Limb (tissue), 2 donors: ENCODE measurements around the gene PDE11A.

Experiments used
- DNase-seq, 2 donors: peaks; one replicate each; pipeline ENCODE4 v3.0.0-alpha.2; 2016; ENCODE audit errors: extremely low spot score in 2 of 2

Gene PDE11A

DNA sequence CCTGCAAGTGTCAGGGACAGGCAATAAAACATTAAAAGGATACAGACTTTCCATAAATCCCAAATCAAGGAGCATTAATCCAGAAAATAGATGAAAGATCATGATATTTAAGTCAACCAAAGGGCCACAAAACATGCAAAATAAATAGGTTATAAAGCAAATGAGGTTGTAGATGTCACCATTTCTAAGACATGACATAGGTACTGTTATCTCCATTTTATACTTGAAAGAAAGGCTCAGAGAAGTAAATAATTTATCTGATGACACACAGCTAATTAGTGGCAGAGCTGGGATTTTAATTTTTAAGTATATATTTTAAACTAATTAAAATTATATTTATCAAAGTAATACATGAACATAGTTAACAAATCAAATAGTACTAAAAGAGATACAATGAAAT is 378.2 kb downstream of the PDE11A start:
- no peak for DNase-seq

DNA sequence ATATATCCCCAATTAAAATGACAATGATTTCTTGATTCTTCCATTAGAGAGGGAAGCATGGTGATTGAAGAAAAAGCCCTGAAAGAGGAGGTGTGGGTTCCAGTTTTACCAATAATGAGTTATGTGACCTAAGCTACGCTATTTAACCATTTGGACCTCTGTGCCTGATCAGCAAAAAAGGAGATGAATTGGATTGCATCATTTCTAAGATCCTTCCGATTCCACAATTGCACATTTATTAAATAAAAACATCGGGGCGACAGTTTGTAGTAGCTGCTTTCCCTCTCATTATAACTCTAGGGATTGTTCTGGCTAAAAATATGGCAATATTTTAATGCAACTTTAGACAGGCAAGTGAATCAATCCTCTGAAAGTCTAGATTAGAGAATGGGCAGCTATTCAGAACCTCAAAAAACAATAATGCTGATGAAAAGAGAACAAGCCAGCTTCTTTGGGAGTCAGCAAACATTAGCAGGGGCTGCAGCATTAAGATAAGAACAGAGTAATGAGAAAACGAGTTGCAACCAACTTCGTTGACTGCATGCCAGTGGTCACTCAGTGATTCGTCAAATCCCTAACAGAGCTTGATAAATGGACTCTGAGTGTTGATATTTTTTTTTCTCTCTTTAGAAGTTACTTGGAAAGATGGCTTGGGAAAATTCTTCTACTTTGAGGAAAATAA is 378.8 kb downstream of the PDE11A start:
- DNase-seq = no peak

DNA sequence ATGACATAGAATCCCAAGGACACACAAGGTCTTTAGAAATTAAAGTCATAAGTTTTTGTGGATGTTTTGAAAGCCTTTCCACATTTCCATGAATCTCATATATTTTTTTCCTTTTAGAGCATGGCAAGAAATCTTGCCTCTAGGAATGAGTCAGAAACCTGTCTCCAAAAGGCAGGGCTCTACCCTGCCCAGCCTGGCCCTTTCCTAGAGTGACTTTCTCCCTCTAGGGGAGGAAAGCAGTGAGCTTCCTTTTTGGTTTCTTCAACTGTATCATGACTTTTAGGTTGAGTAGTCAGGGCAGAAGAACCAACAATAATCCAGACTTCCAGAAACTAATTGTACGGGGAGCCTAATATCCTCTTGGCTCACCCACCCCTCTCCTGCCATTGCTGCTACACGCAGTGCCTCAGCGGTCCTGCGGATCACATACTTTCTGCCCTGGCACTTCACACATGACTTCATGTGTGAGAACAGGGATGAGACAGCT is 379.8 kb downstream of the PDE11A start:
- no peak for DNase-seq

DNA sequence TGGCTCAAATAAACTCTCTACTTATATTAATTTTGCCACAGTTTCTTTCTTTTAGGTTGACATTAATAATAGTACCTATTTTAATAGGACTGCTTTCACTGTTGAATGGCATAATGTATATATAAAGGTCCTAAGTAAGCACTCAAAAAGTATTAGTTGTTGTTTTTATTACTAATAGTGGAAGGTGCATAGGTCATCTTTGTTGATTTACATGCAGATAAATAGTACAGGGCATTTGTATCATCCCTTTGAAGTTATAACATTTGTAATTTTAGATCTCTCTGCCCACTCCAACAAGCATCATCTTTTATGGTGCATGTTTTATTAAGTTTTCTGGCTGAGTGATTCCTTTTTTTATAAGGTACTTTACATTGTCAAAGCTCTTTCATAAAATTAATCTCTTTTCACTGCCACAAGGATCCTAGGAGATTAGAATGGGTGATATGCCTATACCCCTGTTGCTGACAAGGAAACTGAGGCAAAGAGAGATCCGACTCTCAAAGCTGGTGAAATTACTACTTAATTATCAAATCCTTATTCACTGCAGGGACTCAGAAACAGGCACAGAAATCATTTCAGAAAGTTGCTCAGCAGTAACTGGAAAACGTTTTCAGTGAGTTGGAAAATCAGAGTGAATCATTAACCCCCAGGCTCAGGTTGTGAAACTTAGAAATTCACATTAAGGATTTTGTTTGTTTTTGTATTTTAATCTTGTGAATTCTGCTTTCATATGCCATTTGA is 380.4 kb downstream of the PDE11A start:
- no peak for DNase-seq

DNA sequence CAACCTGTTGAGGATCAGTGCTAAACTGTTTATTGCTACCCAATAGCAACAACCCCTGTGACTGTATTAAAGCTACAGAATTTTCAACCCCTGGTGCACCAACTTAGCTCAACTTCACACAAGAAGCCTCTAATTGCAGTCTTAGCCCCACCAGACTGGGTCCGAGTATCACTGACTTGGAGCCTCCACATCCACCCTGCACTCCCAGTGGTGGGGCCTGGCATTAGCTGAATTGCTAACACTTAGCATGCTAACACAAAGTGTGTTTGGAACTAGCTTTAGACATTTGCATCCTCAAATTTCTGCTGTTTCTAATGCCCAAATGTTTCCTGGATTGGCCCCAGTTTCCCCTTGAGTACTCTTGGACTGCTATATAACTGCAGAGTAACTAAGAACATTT is 381.4 kb downstream of the PDE11A start:
- no peak for DNase-seq

DNA sequence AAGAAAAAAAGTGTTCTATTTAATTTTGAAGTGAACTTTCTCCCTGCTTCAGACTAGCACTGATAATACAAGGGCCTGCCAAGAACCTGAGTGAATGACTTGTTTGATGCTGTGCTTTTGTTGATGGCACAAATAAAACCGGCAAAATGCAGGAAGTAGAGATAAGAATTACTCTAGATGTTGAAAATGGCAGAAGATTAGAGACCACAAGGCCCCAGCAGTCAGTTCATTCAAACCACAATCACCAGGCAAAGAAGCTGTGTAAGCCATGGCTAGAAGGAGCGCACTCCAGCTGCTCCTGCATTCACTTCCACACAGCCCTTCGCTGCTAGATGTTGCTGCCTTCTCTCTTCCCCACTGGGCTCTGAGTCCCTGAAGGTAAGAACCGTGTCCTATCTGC is 383.0 kb downstream of the PDE11A start:
- no peak for DNase-seq

DNA sequence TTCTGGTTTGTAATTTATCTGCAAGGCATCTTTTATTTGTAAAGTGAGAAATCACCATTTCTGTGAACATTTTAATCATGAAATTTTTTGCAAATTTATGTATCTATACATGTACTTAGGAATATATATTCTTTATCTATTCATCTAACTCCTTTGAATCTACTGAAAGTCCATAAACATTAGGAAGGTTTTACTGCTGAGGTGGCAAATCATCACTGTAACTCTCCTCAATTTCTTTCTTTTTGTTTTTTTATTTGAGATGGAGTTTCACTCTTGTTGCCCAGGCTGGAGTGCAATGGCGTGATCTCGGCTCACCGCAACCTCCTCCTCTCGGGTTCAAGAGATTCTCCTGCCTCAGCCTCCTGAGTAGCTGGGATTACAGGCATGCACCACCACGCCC is 383.7 kb downstream of the PDE11A start:
- no peak for DNase-seq

DNA sequence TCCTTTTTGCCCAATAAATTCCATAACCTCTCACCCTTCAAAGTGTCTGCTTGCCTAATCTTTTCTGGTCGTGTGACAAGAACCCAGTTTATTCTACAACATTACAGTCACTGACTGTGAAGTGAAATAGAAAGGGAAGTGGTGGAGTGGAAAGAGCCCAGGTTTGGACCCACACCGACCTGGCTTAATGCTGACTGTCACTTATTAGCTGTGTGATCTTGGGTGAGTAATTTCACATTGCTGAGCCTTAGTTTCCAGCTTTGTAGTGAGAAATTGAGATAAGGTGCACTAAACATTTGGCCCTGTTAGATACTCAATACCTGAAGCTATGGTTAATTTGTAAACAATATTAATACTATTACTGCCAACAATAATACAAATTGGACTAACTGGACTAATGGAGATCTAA is 388.9 kb downstream of the PDE11A start:
- DNase-seq = no peak

DNA sequence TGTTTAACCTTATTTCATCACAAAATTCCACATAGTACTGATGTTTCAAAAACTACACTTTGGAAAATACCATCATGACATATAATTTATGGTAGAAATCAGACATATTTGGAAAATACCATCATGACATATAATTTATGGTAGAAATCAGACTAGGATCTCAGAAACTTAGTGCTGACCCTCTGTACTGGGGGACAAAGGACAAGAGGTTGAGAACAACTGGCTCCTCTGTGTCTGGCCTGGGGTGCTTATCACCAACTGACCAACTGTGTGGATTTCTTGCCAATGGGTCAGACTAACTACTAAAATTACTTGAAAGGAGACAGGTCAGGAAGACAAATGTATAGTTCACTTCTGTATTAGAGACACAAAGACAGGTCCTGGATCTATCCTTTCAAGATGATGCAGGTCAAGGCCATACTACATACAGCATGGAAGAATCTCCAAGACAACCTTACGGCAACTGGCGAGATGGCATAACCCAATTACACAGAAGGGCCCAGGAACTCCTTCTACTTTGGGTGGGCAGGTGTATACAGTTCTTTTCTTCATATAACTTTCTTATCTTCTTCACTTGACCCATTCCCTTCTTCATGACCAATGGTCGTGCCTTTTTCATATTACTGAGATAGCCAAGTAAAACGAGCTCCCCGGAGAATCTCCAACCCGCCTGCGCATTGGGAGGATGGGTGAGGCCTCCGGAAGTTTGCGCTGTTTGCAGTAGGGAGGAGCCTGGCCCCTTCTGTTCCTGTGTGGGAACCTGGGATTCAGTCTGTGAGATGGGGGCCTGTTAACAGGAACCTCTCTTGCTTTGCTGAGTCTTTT is 389.5 kb downstream of the PDE11A start:
- no peak for DNase-seq

DNA sequence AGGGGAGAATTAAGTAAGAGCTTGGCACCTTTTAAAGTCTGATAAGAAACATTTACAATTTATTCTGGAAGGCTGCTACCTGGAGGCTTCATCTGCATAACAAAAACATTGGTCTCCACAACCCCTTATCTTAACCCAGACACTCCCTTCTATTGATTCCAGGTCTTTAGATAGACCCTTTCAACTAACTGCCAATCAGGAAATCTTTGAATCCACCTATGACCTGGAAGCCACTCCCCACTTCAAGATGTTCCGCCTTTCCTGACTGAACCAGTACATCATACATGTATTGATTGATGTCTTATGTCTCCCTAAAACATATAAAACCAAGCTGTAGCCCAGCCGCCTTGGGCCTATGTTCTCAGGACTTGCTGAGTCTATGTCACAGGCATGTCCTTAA is 390.6 kb downstream of the PDE11A start:
- DNase-seq = no peak

DNA sequence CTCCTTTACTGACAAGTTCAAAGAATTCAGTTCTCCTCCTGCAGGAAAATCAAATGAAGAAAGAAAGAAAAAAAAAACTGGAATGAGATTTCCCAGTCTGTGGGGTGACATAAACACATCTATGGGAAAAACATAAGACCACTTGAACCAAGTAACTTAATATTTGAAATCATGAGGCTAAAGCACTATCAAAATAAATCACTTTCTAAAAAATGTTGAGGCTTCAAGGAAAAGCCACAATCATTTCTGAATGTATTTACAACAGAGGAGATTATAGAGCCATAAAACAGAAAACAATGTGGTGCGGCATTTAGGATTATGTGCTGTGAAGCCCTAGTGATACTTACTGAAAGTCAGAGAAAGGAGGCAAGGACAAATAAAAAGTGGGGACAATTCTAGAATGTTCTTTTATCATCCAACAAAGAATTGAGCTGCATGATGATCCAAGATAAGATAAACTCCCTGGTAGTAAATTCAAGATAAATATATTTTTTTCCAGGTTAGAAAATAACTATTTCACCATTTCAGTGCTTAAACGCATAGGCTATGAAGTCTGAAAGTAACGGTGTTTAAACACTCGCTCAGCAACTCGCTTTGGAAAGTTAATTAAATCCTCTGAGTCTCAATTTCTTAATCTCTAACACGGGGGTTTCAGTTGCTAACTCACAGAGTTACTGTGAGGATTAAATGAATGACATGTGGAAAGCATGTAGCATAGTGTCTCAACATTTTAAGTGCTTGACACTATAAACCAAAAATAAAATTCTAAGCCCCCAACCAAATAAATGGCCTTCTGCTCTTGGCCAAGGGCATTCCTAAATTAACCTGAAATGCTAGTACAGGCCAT is 391.5 kb downstream of the PDE11A start:
- no peak for DNase-seq

DNA sequence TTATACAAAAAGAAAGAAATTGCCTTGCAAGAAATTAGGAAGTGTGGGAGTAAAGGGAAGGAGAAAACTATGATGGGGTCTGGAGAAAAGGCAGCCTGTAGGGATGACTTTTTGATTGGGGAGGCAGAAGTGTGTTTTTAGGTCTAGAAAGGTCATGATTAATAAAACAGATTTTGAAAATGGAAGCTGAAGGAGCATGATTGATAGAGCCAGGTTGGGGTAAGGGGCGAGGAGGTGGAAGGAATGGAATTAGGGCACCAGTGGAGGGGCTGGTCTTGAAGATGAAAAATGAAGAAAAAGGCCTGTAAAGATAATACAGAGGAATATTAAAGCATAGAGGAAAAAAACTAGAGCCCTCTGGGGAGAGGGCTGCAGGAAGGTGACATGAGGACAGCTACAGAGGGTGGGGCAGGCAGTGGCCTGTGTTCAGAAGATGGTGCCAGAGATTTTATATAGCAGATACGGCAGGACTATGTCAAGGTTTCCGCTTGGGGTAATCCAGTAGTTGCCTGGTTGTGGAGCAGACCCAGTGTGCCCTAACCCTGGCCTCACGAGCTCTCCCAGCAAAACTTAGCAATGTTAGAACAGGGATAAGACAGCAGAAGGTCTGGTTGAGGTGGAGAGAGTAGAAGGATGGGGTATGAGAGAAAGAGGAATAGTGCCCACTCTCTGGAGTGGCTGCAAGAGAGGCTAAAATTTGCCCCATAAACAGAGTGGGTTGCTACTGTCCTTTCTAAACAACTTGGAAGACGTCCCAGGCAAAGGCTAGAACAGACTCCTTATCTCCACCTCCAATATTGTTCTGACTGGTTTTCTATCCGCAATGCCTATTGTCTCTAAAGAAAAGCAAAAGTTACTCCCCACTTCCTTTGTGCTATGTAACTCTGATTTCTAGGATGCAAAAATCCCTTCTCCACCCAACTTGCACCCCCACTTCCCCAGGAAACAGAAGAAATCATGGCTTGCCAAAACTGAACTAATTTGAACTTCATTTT is 392.7 kb downstream of the PDE11A start:
- no peak for DNase-seq

DNA sequence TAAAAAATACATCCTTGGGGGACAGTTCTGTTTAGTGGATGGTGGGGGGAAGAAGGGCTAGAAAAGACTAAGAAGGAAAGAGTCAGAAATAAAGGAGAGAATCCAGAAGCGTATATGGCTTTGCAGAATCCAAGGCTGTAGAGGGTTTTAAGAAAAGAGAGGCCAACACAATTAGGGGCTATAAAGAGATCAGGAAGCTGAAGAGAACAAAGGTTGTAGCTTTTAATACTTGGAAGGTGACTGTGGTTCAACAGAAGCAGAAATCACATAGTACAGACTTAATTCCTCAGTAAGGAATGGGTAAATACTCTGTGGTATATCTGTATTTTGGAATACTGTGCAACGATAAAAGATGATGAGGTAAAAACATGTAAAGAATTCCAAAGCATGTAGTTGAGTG is 393.6 kb downstream of the PDE11A start:
- no peak for DNase-seq

DNA sequence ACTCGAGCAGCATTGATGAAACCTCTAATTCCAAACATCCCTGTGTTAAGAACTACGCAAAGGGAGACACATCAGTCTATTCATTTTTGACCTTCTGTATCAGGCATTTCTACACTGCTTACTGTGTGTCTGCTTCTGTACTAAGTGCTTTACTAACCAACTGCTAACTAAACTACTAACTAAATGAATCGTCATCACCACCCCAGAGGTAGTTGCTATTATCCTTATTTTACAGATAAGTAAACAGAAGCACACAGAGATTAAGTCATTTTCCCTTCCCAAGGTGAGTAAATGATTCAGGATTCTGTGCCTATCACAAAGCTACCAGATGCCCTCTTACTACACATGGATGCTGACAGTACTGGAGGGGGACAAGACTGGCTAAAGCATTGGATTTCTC is 395.9 kb downstream of the PDE11A start:
- DNase-seq = no peak

DNA sequence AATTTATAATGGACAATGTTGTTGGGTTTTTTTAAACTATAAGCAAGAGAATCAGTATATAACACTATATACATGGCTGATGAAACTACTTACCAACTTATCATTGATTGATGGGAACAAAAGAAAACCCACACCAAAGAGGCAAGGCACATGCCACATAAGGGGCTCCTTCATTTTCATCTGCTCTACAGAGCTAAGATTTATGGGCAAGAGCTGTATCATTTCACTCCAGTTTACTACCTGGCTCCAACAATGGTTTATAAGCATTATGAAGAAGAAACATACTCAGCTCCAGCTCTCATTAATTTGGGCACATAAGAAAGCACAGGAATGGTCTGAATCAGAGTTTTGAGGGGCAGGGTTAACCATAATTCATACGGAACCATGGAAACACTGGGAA is 396.8 kb downstream of the PDE11A start:
- no peak for DNase-seq

DNA sequence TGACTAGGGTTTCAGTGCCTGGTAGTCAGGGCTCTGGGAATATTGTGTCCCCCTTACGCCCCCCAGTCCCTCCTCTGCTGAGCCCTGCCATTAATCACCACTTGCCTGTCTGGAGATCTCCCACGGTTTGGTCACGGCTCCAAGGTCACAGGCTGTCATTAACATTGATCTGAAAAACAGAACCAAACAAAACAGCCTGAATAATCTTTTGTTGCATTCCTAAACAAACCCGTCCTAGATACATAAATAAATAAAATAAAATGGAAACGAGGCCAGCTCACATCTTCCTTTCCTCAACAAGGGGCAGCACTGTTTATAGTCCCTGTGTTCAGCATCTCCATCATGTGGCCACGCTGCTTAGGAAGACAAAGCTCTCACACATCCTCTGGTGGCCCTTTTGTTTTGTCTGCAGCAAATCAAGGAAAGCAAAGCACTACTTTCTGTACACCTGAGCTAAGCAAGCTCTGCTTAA is 397.2 kb downstream of the PDE11A start:
- no peak for DNase-seq

DNA sequence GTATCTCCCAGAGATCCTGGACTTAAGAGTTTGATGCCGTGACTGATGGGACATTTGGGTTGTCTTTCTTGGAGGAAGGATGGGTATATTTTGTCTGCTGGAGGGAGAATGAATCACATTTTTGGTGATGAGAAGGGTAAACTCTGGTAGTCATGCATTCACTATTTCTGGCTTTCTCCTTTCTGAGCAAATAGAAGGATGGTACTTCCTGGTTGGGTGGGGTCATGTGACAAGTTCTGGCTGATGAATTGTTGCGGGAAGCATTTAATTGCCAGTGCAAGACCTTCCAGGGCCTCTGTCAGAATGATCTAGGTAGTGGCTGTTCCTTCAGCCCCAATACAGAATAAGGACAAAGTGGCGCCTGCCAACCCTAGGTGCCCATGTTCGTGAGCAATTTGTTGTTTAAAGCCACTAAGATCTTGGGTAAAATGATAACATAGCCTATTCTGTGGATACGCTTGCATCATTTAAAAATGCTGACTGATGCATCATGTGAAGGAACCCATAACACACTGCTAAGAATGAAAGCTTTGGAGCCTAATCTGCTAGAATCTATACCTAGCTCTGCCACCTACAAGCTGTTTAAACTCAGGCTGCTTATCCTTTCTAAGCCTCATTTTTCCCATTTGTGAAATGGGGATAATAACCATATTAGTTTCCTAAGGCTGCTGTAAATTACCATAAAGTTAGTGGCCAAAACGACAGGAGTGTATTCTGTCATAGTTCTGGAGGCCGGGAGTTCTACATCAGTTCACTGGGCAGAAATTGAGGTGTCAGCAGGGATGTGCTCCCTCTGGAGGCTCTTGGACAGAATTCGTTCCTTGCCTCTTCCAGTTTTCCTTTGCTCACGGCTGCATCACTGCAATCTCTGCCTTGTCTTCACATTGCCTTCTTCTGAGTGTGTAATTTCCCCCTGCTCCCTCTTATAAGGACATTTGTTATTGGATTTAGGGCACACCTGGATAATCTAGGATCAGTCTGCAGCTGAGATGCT is 398.7 kb downstream of the PDE11A start:
- no peak for DNase-seq

DNA sequence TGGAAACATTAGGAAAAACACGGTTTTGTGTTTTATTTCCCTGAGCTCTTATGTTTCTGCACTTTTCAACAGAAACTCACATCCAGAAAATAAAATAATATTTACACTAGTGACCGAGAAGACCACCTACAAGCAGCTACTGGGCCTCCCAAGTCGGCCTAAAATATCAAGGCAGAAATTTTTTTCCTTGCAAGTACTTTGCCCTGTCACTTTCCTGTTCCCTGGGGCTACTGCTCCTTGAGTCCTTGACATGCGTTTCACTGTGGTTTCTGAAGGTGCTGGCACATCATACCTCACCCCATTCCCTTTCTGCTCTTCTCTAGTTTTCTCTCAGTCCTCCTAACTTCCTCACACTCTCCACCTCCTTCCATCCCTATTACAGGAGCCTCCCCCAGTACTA is 400.9 kb downstream of the PDE11A start:
- DNase-seq = no peak
